ENCODE measurements around the gene LRIG2. TPM values are rescaled to one million over a fixed set of nuclear protein-coding genes. Genes with fewer than 3 reads are reported as not detected.

LRIG2 gene
- total and polyA plus RNA-seq, 2 of the 4 experiments (the other 2 are of a cell fraction): 4.3 to 9.0 TPM

DNA sequence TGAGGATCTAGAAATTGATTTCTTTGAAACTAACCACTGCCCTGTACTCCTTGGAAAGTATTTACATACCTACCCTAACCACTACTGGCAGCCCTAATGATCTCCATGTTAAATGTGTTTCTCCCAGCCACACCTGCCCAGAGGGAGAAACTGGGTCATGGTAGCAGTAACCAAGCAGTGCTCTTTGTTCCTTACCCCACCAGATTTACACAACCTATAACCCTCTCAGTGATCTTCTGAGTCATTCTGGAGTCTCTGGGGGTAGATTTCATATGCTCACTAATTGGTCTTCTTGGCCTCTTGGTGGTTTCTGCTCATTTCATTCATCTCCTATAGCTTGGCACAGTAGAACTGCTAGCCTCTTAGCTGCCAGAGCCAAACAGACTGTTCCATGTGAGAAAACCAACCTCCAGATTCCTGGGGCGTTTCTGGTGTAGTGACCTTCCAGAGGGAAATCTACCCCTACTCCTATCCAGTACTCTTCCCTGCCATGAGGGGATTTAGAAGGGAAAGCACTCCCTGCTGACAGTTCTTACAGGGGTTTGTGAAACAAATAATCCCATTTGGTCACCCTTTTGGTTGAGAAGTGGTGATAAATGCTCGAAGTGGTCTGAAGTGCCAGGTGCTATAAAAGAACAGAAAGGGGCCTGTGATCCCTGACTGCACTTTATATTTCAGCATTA is 36.2 kb upstream of the LRIG2 start:
- Histone ChIP-seq H4K5ac (ENCODE audit: low read depth, low read length) (no peak overlapping the region), H2BK5ac (ENCODE audit: low read depth, low read length, poor library complexity, severe bottlenecking) (no peak overlapping the region), H2BK120ac (ENCODE audit: low read depth, low read length) (no peak overlapping the region), H3K4me3 (ENCODE audit: insufficient read depth, low read depth, low read length) (no peak overlapping the region), H3K4me1 (ENCODE audit: control insufficient read depth, insufficient read depth, low read length) (peaks cover 3% of the 10 kb centered on the region; the same call in 1 of the 2 replicates), H3K36me3 (ENCODE audit: control insufficient read depth, insufficient read depth, low read length) (no peaks in the 10 kb centered on the region), H3K9ac (ENCODE audit: low read depth, low read length) (no peak overlapping the region), H2AK5ac (ENCODE audit: low read depth, low read length) (no peak overlapping the region), H2BK15ac (ENCODE audit: low read depth, low read length) (no peak overlapping the region), H3K79me1 (ENCODE audit: low read depth in 1 of 2, low read length in 2 of 2) (no peaks in the 10 kb centered on the region), H3K9me3 (ENCODE audit: control insufficient read depth, insufficient read depth, low read length) (no peaks in the 10 kb centered on the region), H2AFZ (replicated peaks; ENCODE audit: low read length, poor library complexity) (no peak overlapping the region), H3K27ac (ENCODE audit: insufficient read depth, low read length) (no peak overlapping the region), H4K91ac (ENCODE audit: insufficient read depth, low read depth, low read length) (no peak overlapping the region), H3K4ac (ENCODE audit: low read depth, low read length) (no peak overlapping the region), H2AK9ac (replicated peaks; ENCODE audit: low read depth, low read length, poor library complexity) (no peak overlapping the region), H3K27me3 (ENCODE audit: control insufficient read depth, insufficient read depth, low read length) (no peaks in the 10 kb centered on the region), H3K9me1 (ENCODE audit: insufficient read depth, low read length) (peaks cover 4% of the 10 kb centered on the region; the same call in 1 of the 2 replicates), H2BK20ac (ENCODE audit: low read depth, low read length) (no peak overlapping the region), H3K18ac (ENCODE audit: low read depth, low read length) (no peak overlapping the region), H4K8ac (ENCODE audit: low read depth in 2 of 2, low read length in 2 of 2) (no peak overlapping the region), H3K56ac (ENCODE audit: extremely low read depth, insufficient read depth, low read length) (no peak overlapping the region), H4K20me1 (ENCODE audit: insufficient read depth, low read length) (no peaks in the 10 kb centered on the region), H3K14ac (replicated peaks; ENCODE audit: low read depth, low read length) (no peak overlapping the region), H3K4me2 (ENCODE audit: low read depth, low read length) (no peak overlapping the region), H3K23ac (ENCODE audit: low read depth, low read length) (no peak overlapping the region)
- DNase-seq: no peak
- no TSS peak for BruUV-seq (replicated peaks)
- no peak; the same call in 1 of the 2 replicates for ATAC-seq (ENCODE audit: low read depth)
- intact Hi-C loops (cut with micrococcal nuclease) (no loop called here), in situ Hi-C loops (cut with MboI; ENCODE audit: low sequenced_read_pairs) (no loop called here), dilution Hi-C loops (cut with HindIII; ENCODE audit: low sequenced_read_pairs, unreplicated experiment) (no loop called here)
- TF ChIP-seq RFX5 (IDR thresholded peaks at IDR 0.05; ENCODE audit: low read depth, low read length): no peak
- TF ChIP-seq CHD1 (IDR thresholded peaks at IDR 0.05; ENCODE audit: low read depth, low read length): no peak
- no peak for TF ChIP-seq MAZ (IDR thresholded peaks at IDR 0.05; ENCODE audit: borderline replicate concordance, low read depth, low read length)
- no peak for TF ChIP-seq MXI1 (IDR thresholded peaks at IDR 0.05; ENCODE audit: borderline replicate concordance, low read depth, low read length)
- TF ChIP-seq NFE2L2 (IDR thresholded peaks at IDR 0.05; ENCODE audit: low read depth, low read length): no peak
- TF ChIP-seq ELK1 (IDR thresholded peaks at IDR 0.05; ENCODE audit: borderline replicate concordance, low read depth, low read length): no peak
- TF ChIP-seq POLR2A (IDR thresholded peaks at IDR 0.05; ENCODE audit: low read depth, low read length): no peak
- TF ChIP-seq RCOR1 (IDR thresholded peaks at IDR 0.05; ENCODE audit: insufficient replicate concordance, low read length): no peak
- no peak for TF ChIP-seq USF2 (IDR thresholded peaks at IDR 0.05; ENCODE audit: low read depth, low read length)
- no peak for TF ChIP-seq CEBPB (IDR thresholded peaks at IDR 0.05; ENCODE audit: low read depth, low read length)
- no peak for TF ChIP-seq MAFK (IDR thresholded peaks at IDR 0.05; ENCODE audit: low read depth, low read length)
- no peak for TF ChIP-seq SMC3 (IDR thresholded peaks at IDR 0.05; ENCODE audit: low read depth, low read length)
- no peak for TF ChIP-seq RAD21 (IDR thresholded peaks at IDR 0.05; ENCODE audit: low read length)
- TF ChIP-seq FOS (IDR thresholded peaks at IDR 0.05; ENCODE audit: low read depth, low read length): no peak
- TF ChIP-seq, protein P1, sequence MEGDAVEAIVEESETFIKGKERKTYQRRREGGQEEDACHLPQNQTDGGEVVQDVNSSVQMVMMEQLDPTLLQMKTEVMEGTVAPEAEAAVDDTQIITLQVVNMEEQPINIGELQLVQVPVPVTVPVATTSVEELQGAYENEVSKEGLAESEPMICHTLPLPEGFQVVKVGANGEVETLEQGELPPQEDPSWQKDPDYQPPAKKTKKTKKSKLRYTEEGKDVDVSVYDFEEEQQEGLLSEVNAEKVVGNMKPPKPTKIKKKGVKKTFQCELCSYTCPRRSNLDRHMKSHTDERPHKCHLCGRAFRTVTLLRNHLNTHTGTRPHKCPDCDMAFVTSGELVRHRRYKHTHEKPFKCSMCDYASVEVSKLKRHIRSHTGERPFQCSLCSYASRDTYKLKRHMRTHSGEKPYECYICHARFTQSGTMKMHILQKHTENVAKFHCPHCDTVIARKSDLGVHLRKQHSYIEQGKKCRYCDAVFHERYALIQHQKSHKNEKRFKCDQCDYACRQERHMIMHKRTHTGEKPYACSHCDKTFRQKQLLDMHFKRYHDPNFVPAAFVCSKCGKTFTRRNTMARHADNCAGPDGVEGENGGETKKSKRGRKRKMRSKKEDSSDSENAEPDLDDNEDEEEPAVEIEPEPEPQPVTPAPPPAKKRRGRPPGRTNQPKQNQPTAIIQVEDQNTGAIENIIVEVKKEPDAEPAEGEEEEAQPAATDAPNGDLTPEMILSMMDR (conservative IDR thresholded peaks at IDR 0.05; ENCODE audit: low read depth, low read length): no peak
- TF ChIP-seq BHLHE40 (IDR thresholded peaks at IDR 0.05; ENCODE audit: low read depth, low read length): no peak
- ChIA-PET CTCF (no interaction called here), POLR2A (ENCODE audit: unreplicated experiment) (no interaction called here)
- no CpG with 5 or more reads among the region's 2 CpGs for WGBS, 2 experiments (ENCODE audit: extremely low coverage in 2 of 2, insufficient read length in 1 of 2)

Data from IMR-90 (cell line).